Measurements from ENCODE around the gene RNF167. TPM values are rescaled to one million over a fixed set of nuclear protein-coding genes. Genes with fewer than 3 reads are reported as not detected.

The RNF167 gene
- total and polyA plus RNA-seq, 2 of the 13 experiments (the other 11 are each of a cell fraction or from before 2014, with no cell fraction given): 44.1 to 45.4 TPM

DNA sequence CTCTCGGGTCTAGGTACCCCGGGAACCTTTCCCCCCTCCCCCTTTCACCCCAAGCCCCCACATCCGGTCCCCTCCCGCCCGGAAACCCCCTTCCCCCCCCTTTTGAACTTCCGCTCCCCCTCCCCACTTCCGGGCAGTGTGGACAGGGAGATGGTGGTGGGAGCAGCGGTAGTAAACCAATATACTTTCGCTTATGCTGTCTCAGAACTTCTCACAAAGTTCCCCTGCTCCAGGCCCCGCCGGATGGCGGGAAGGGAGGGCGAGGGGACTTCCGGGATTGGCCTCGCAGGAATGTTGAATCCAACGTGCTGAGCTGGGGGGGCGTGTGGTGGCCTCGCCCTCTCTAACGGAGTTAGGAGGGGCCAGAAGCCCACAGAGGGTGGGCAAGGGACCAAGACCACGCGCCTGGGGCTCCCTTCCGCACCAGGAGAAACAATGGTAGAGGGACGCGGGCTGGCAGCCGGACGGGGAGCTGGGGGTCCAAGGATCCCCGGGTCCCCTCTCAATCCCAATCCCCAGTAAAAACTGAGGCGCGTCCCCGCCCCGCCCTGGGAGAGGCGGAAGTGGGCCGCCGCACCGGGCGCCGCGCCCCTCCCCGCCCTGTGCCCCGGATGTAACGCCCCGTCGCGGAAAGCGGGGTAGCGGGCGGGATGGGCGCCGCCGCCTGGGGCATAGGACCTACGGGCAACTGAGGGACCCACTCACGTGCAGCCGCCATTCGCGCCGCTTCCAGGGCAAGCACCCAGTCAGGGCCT lies 7.5 kb downstream of the RNF167 start (continued):
- TF ChIP-seq TSC22D2 (CRISPR knock-in tag; IDR thresholded peaks at IDR 0.05; ENCODE audit: borderline replicate concordance) (peak; percentile 14; the same call in 1 of the 2 replicates), YEATS4 (CRISPR knock-in tag; IDR thresholded peaks at IDR 0.05; ENCODE audit: borderline replicate concordance) (peak; percentile 31; the same call in 1 of the 2 replicates), ZZZ3 (CRISPR knock-in tag; IDR thresholded peaks at IDR 0.05; ENCODE audit: borderline replicate concordance) (0 out of 2 replicates have a peak, but pooled peaks have one; percentile 16), ZSCAN12 (CRISPR knock-in tag; IDR thresholded peaks at IDR 0.05) (peak; percentile 27; the same call in 1 of the 2 replicates), MBD4 (IDR thresholded peaks at IDR 0.05; ENCODE audit: borderline replicate concordance, low read length) (no peak), ZNF674 (CRISPR knock-in tag; IDR thresholded peaks at IDR 0.05; ENCODE audit: low read depth) (no peak), MXI1 (IDR thresholded peaks at IDR 0.05; ENCODE audit: borderline replicate concordance, low read depth, low read length) (0 out of 3 replicates have a peak, but pooled peaks have one; percentile 39), HNF4A (CRISPR knock-in tag; IDR thresholded peaks at IDR 0.05) (0 out of 2 replicates have a peak, but pooled peaks have one; percentile 7), ZNF543 (CRISPR knock-in tag; IDR thresholded peaks at IDR 0.05) (peak; percentile 44; the same call in 1 of the 2 replicates), ZNF547 (CRISPR knock-in tag; IDR thresholded peaks at IDR 0.05) (peak; percentile 68; the same call in 1 of the 2 replicates), NCOA2 (CRISPR knock-in tag; IDR thresholded peaks at IDR 0.05) (no peak), ZNF460 (CRISPR knock-in tag; IDR thresholded peaks at IDR 0.05; ENCODE audit: borderline replicate concordance) (no peak), ZFX (CRISPR knock-in tag; IDR thresholded peaks at IDR 0.05; ENCODE audit: low read depth) (peak; percentile 3; the same call in 1 of the 2 replicates), ZNF333 (CRISPR knock-in tag; IDR thresholded peaks at IDR 0.05; ENCODE audit: borderline replicate concordance) (peak; percentile 49; the same call in 1 of the 2 replicates), FOXJ3 (CRISPR knock-in tag; IDR thresholded peaks at IDR 0.05; ENCODE audit: borderline replicate concordance) (no peak), SALL1 (CRISPR knock-in tag; IDR thresholded peaks at IDR 0.05) (peak; percentile 34; the same call in 1 of the 2 replicates), ZNF225 (CRISPR knock-in tag; IDR thresholded peaks at IDR 0.05) (0 out of 2 replicates have a peak, but pooled peaks have one; percentile 72), ZNF276 (CRISPR knock-in tag; IDR thresholded peaks at IDR 0.05; ENCODE audit: low read depth) (no peak)
- TF ChIP-seq, protein P1, sequence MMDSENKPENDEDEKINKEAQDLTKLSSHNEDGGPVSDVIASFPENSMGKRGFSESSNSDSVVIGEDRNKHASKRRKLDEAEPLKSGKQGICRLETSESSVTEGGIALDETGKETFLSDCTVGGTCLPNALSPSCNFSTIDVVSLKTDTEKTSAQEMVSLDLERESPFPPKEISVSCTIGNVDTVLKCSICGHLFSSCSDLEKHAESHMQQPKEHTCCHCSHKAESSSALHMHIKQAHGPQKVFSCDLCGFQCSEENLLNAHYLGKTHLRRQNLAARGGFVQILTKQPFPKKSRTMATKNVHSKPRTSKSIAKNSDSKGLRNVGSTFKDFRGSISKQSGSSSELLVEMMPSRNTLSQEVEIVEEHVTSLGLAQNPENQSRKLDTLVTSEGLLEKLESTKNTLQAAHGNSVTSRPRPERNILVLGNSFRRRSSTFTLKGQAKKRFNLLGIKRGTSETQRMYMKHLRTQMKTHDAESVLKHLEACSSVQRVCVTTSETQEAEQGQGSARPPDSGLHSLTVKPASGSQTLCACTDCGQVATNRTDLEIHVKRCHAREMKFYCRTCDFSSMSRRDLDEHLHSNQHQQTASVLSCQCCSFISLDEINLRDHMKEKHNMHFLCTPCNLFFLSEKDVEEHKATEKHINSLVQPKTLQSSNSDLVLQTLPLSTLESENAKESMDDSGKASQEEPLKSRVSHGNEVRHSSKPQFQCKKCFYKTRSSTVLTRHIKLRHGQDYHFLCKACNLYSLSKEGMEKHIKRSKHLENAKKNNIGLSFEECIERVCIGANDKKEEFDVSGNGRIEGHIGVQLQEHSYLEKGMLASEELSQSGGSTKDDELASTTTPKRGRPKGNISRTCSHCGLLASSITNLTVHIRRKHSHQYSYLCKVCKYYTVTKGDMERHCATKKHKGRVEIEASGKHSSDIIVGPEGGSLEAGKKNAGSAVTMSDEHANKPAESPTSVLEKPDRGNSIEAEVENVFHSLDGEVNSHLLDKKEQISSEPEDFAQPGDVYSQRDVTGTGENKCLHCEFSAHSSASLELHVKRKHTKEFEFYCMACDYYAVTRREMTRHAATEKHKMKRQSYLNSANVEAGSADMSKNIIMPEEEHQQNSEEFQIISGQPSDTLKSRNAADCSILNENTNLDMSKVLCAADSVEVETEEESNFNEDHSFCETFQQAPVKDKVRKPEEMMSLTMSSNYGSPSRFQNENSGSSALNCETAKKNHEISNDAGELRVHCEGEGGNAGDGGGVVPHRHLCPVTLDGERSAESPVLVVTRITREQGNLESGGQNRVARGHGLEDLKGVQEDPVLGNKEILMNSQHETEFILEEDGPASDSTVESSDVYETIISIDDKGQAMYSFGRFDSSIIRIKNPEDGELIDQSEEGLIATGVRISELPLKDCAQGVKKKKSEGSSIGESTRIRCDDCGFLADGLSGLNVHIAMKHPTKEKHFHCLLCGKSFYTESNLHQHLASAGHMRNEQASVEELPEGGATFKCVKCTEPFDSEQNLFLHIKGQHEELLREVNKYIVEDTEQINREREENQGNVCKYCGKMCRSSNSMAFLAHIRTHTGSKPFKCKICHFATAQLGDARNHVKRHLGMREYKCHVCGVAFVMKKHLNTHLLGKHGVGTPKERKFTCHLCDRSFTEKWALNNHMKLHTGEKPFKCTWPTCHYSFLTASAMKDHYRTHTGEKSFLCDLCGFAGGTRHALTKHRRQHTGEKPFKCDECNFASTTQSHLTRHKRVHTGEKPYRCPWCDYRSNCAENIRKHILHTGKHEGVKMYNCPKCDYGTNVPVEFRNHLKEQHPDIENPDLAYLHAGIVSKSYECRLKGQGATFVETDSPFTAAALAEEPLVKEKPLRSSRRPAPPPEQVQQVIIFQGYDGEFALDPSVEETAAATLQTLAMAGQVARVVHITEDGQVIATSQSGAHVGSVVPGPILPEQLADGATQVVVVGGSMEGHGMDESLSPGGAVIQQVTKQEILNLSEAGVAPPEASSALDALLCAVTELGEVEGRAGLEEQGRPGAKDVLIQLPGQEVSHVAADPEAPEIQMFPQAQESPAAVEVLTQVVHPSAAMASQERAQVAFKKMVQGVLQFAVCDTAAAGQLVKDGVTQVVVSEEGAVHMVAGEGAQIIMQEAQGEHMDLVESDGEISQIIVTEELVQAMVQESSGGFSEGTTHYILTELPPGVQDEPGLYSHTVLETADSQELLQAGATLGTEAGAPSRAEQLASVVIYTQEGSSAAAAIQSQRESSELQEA (CRISPR knock-in tag; IDR thresholded peaks at IDR 0.05; ENCODE audit: not compliant biosample characterization): peak; percentile 68

Measured in HepG2 (cell line).